ENCODE data around the gene USP35. TPM values are rescaled to one million over a fixed set of nuclear protein-coding genes. Genes with fewer than 3 reads are reported as not detected.

Gene USP35
- total and polyA plus RNA-seq, 2 donors (not counting 1 experiment from before 2014, with no cell fraction given), result 4.6 to 13.0 TPM

GRCh38 chr11:78209478-78209877 lies 20.8 kb downstream of the USP35 start:
- Histone ChIP-seq H3K9me3 (ENCODE audit: control insufficient read depth, insufficient read depth, low read depth, low read length) (no peaks in the 10 kb centered on the region), H2AFZ (ENCODE audit: low read length) (no peak overlapping the region), H3K9ac (ENCODE audit: insufficient read depth, low read length) (no peak overlapping the region), H3K27ac (ENCODE audit: insufficient read depth, low read length) (no peak overlapping the region), H3K4me3 (replicated peaks in 1 of 4; ENCODE audit: control extremely low read depth in 1 of 4, insufficient read depth in 1 of 4, low read depth in 3 of 4, low read length in 4 of 4) (no peak overlapping the region), H3K36me3 (ENCODE audit: control insufficient read depth, insufficient read depth, low read length) (peaks cover 14% of the 10 kb centered on the region), H3K27me3 (ENCODE audit: control insufficient read depth, insufficient read depth, low read length) (no peaks in the 10 kb centered on the region), H4K20me1 (ENCODE audit: control insufficient read depth, extremely low read depth, insufficient read depth, low read length) (no peaks in the 10 kb centered on the region), H3K79me2 (ENCODE audit: control insufficient read depth, insufficient read depth, low read length) (no peaks in the 10 kb centered on the region), H3K4me2 (ENCODE audit: extremely low read depth, insufficient read depth, low read length) (no peak overlapping the region), H3K4me1 (ENCODE audit: control insufficient read depth, extremely low read depth, insufficient read depth, low read length) (no peaks in the 10 kb centered on the region)
- DNase-seq (ENCODE audit: low read depth in 2 of 2), result no peak
- no peak for TF ChIP-seq EZH2 (IDR thresholded peaks at IDR 0.05; ENCODE audit: low read length, missing control alignments)
- TF ChIP-seq CTCF (conservative IDR thresholded peaks at IDR 0.05 in 1 of 2, IDR thresholded peaks at IDR 0.05 in 1 of 2; ENCODE audit: low read depth in 1 of 2, low read length in 2 of 2), result no peak

GRCh38 chr11:78210000-78210608 lies 21.4 kb downstream of the USP35 start:
- DNase-seq (ENCODE audit: low read depth in 2 of 2), result no peak
- Histone ChIP-seq H3K9ac (ENCODE audit: insufficient read depth, low read length) (no peak overlapping the region), H4K20me1 (ENCODE audit: control insufficient read depth, extremely low read depth, insufficient read depth, low read length) (no peaks in the 10 kb centered on the region), H2AFZ (ENCODE audit: low read length) (no peak overlapping the region), H3K36me3 (ENCODE audit: control insufficient read depth, insufficient read depth, low read length) (peaks cover 14% of the 10 kb centered on the region), H3K4me2 (ENCODE audit: extremely low read depth, insufficient read depth, low read length) (no peak overlapping the region), H3K79me2 (ENCODE audit: control insufficient read depth, insufficient read depth, low read length) (no peaks in the 10 kb centered on the region), H3K4me3 (replicated peaks in 1 of 4; ENCODE audit: control extremely low read depth in 1 of 4, insufficient read depth in 1 of 4, low read depth in 3 of 4, low read length in 4 of 4) (no peak overlapping the region), H3K27ac (ENCODE audit: insufficient read depth, low read length) (no peak overlapping the region), H3K9me3 (ENCODE audit: control insufficient read depth, insufficient read depth, low read depth, low read length) (no peaks in the 10 kb centered on the region), H3K27me3 (ENCODE audit: control insufficient read depth, insufficient read depth, low read length) (no peaks in the 10 kb centered on the region), H3K4me1 (ENCODE audit: control insufficient read depth, extremely low read depth, insufficient read depth, low read length) (no peaks in the 10 kb centered on the region)
- TF ChIP-seq EZH2 (IDR thresholded peaks at IDR 0.05; ENCODE audit: low read length, missing control alignments) (no peak), CTCF (conservative IDR thresholded peaks at IDR 0.05 in 1 of 2, IDR thresholded peaks at IDR 0.05 in 1 of 2; ENCODE audit: low read depth in 1 of 2, low read length in 2 of 2) (no peak)

- no peak overlapping the region for H3K4me2 ChIP-seq (ENCODE audit: extremely low read depth, insufficient read depth, low read length)
- DNase-seq (ENCODE audit: low read depth in 2 of 2), result no peak
- H3K36me3 ChIP-seq (ENCODE audit: control insufficient read depth, insufficient read depth, low read length), result peaks cover 17% of the 10 kb centered on the region
- no peak for TF ChIP-seq CTCF (conservative IDR thresholded peaks at IDR 0.05 in 1 of 2, IDR thresholded peaks at IDR 0.05 in 1 of 2; ENCODE audit: low read depth in 1 of 2, low read length in 2 of 2)
- no peak for TF ChIP-seq EZH2 (IDR thresholded peaks at IDR 0.05; ENCODE audit: low read length, missing control alignments)
- H4K20me1 ChIP-seq (ENCODE audit: control insufficient read depth, extremely low read depth, insufficient read depth, low read length), result no peaks in the 10 kb centered on the region
- no peaks in the 10 kb centered on the region for H3K27me3 ChIP-seq (ENCODE audit: control insufficient read depth, insufficient read depth, low read length)
- H3K9ac ChIP-seq (ENCODE audit: insufficient read depth, low read length), result no peak overlapping the region
- no peaks in the 10 kb centered on the region for H3K9me3 ChIP-seq (ENCODE audit: control insufficient read depth, insufficient read depth, low read depth, low read length)
- H3K79me2 ChIP-seq (ENCODE audit: control insufficient read depth, insufficient read depth, low read length), result no peaks in the 10 kb centered on the region
- no peaks in the 10 kb centered on the region for H3K4me1 ChIP-seq (ENCODE audit: control insufficient read depth, extremely low read depth, insufficient read depth, low read length)
- no peak overlapping the region for H3K27ac ChIP-seq (ENCODE audit: insufficient read depth, low read length)
- H2AFZ ChIP-seq (ENCODE audit: low read length), result no peak overlapping the region
- H3K4me3 ChIP-seq (replicated peaks in 1 of 4; ENCODE audit: control extremely low read depth in 1 of 4, insufficient read depth in 1 of 4, low read depth in 3 of 4, low read length in 4 of 4), result no peak overlapping the region
Observed at GRCh38 chr11:78211565-78211964, 22.8 kb downstream of the USP35 start.

All from fibroblast of lung (primary cell).